RWPE2 (cell line): ENCODE measurements around the gene PRKCH.
A peak's percentile ranks its signal among the peaks of the same experiment; 100 is the strongest.

Experiments
- ATAC-seq: fragments of 200-7000 bp; cut with Tn5 transposase; 3 replicates; pipeline ENCODE4 v1.9.1; 2021; ENCODE audit warnings: low read depth
- DNase-seq: peaks from one replicate; pipeline ENCODE4 v3.0.0-alpha.2; 2020; ENCODE audit warnings: low spot score
- H3K27ac ChIP-seq: fragments of 450-650 bp; 2 replicates; pipeline ENCODE4 v1.5.1; 2017; ENCODE audit warnings: mild to moderate bottlenecking; ENCODE audit not compliant: poor library complexity, severe bottlenecking
- H3K27me3 ChIP-seq: fragments of 250-450 bp; sonication (Bioruptor Pico); 2 replicates; pipeline ENCODE4 v1.5.1; 2021; ENCODE audit warnings: mild to moderate bottlenecking, moderate library complexity; ENCODE audit not compliant: insufficient read depth, poor library complexity, severe bottlenecking
- H3K36me3 ChIP-seq: fragments of 250-450 bp; sonication (Bioruptor Pico); 2 replicates; pipeline ENCODE4 v1.5.1; 2020; ENCODE audit warnings: low read depth, mild to moderate bottlenecking, moderate library complexity
- H3K4me1 ChIP-seq: fragments of 250-450 bp; sonication (Bioruptor Pico); 2 replicates; pipeline ENCODE4 v1.5.1; 2021; ENCODE audit warnings: mild to moderate bottlenecking, moderate library complexity; ENCODE audit not compliant: insufficient read depth, poor library complexity, severe bottlenecking
- H3K4me3 ChIP-seq: fragments of 250-450 bp; sonication (Bioruptor Pico); 2 replicates; pipeline ENCODE4 v1.5.1; 2021; ENCODE audit warnings: mild to moderate bottlenecking, moderate library complexity; ENCODE audit not compliant: severe bottlenecking
- H3K9me3 ChIP-seq: fragments of 250-450 bp; sonication (Bioruptor Pico); 2 replicates; pipeline ENCODE4 v1.5.1; 2021; ENCODE audit warnings: mild to moderate bottlenecking, moderate library complexity; ENCODE audit not compliant: severe bottlenecking
- TF ChIP-seq, protein P1 (sequence below): fragments of 450-650 bp; IDR thresholded peaks from one replicate; pipeline ENCODE4 v1.5.1; 2017; ENCODE audit warnings: mild to moderate bottlenecking, moderate library complexity; ENCODE audit not compliant: poor library complexity, severe bottlenecking

Gene PRKCH

DNA sequence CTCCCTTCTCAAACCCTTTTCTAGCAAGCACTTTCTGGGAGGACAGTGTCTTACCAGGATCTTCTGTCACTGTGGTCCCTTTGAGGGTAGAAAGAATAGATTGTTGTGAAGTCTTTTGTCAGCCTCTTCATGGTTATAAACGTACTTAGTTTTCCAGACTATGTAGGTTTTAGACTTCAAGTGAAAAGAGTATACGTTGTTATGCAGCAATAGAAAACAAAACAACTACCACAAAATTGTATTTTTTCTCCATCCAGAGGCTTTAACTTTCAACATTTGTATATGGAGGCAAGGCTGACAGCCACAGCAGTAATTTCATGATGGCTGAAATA is 23.7 kb downstream of the PRKCH start:
- DNase-seq (no peak), ATAC-seq (no peak)
- H3K4me1 ChIP-seq = peaks cover 48% of the 10 kb centered on the region
- TF ChIP-seq, protein P1, sequence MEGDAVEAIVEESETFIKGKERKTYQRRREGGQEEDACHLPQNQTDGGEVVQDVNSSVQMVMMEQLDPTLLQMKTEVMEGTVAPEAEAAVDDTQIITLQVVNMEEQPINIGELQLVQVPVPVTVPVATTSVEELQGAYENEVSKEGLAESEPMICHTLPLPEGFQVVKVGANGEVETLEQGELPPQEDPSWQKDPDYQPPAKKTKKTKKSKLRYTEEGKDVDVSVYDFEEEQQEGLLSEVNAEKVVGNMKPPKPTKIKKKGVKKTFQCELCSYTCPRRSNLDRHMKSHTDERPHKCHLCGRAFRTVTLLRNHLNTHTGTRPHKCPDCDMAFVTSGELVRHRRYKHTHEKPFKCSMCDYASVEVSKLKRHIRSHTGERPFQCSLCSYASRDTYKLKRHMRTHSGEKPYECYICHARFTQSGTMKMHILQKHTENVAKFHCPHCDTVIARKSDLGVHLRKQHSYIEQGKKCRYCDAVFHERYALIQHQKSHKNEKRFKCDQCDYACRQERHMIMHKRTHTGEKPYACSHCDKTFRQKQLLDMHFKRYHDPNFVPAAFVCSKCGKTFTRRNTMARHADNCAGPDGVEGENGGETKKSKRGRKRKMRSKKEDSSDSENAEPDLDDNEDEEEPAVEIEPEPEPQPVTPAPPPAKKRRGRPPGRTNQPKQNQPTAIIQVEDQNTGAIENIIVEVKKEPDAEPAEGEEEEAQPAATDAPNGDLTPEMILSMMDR = no peak
- peak overlapping the region; percentile 74 for H3K27ac ChIP-seq
- no peak overlapping the region for H3K4me3 ChIP-seq
- H3K36me3 ChIP-seq = no peaks in the 10 kb centered on the region
- H3K27me3 ChIP-seq = no peaks in the 10 kb centered on the region
- no peaks in the 10 kb centered on the region for H3K9me3 ChIP-seq

DNA sequence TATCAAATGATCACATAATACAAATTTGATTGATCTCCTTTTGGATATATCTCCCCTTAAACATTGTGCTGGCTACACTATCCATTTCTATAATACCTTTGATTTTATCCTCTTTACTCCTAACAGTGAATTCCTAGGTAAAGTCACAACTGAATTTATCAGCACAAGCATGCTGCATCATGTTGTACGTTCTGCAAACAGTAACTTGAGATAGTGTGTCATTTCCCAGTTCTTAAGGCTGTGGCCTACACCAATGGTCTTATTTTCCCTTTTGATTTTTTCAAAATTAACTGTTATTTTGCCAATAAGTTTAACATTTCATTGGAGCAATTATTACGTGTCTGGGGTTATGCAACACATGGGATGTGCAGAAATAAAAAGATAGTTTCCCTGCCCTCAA is 24.8 kb downstream of the PRKCH start:
- TF ChIP-seq, protein P1 = no peak
- H3K4me1 ChIP-seq = peaks cover 43% of the 10 kb centered on the region
- H3K27ac ChIP-seq = peak overlapping the region; percentile 74
- no peaks in the 10 kb centered on the region for H3K9me3 ChIP-seq
- peak; percentile 87 for ATAC-seq
- no peak overlapping the region for H3K4me3 ChIP-seq
- no peaks in the 10 kb centered on the region for H3K36me3 ChIP-seq
- no peak for DNase-seq
- no peaks in the 10 kb centered on the region for H3K27me3 ChIP-seq

DNA sequence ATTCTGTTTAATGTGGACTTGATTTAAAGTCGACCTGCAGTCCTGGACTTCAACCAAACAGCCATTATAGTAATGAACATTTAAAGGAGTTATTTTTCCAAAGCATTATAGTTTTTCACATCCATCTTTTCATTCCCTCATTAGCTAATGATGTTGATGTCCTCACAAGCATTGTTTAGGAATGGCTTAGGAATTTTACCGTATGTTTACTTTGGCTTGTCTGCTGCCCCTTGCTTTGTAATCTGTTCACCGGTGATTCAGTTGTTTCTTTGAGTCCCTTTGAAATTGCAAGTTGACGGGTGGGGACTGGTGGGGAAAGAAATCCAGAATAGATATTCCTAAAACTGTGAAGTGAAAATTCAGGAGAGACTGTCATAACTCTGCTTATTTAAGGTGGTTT is 25.4 kb downstream of the PRKCH start:
- no peak overlapping the region for H3K4me3 ChIP-seq
- no peaks in the 10 kb centered on the region for H3K36me3 ChIP-seq
- DNase-seq (no peak), ATAC-seq (peak; percentile 73)
- H3K27ac ChIP-seq = peak overlapping the region; percentile 74
- peaks cover 43% of the 10 kb centered on the region for H3K4me1 ChIP-seq
- H3K9me3 ChIP-seq = no peaks in the 10 kb centered on the region
- no peaks in the 10 kb centered on the region for H3K27me3 ChIP-seq
- TF ChIP-seq, protein P1 = no peak

DNA sequence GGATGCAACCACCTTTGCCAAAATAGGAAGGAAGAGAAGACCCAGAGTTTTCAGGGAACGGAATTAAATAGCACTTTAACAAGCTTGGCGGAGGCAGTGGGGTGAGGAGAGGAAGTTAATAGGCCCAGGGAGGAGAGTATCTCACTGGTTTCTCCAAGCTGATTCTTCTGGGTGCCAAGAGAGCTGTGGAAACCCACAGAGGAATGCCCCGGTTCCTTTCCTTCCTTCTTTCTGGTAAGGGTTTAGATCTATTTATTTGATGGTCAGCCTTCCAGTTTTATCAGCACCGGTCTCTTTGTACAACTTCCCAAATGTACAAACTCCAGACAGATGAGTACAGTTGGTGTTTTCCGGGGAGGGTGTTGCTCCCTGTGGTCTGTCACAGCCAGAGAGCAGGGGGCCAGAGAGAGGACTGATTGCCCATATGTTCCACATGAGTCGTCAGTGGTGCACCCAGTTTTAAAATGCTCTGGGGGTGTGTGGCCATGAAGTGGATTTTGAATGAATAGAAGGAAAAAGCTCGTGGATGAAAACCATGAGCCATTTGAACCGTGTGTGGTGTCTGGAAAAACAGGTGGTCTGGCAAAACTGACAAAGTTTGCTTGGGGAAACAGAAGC is 26.6 kb downstream of the PRKCH start:
- no peak for ATAC-seq
- no peak for DNase-seq
- H3K4me3 ChIP-seq = no peak overlapping the region
- peak overlapping the region; percentile 74 for H3K27ac ChIP-seq
- no peaks in the 10 kb centered on the region for H3K9me3 ChIP-seq
- TF ChIP-seq, protein P1 = no peak
- no peaks in the 10 kb centered on the region for H3K27me3 ChIP-seq
- peaks cover 41% of the 10 kb centered on the region for H3K4me1 ChIP-seq
- H3K36me3 ChIP-seq = no peaks in the 10 kb centered on the region

DNA sequence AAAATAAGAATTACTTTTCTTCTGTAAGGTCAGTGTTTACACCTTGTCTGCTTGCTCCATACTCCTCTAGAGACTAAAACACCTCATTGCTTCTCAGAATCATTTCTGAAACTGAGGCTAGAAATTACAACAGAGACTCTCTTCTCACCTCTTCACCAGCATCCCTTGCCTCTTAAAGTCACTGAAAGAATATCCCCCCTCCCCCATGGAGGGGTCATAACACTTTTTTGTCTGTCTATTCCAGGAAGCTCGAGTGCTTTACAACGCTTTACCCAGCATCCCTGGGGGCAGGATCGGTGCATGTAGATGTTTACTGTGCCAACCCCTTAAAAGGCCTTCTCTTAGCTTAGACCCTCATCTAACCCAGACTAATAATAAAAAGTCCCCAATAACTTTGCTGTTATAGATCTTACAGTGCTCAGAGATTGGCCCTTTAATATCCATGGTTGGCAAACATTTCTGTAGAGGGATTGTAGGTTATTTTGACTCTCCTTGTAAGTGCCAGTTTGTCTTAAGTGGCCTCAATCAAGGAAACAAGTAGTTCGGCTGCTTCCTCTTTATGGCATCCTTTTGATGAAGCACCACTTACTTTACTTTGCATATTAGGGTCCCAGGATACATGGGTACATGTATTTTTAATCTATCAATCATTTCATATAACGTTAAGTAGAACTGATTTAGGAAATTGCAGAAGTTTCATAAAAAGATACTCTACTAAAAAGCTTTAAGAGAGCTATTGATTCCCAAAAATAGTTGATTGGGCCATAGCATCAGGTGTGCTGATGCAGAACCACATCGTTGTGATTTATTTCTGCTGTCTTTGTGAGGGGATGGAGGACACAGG is 29.3 kb downstream of the PRKCH start:
- Histone ChIP-seq H3K9me3 (no peaks in the 10 kb centered on the region), H3K4me3 (no peak overlapping the region), H3K27ac (no peak overlapping the region), H3K27me3 (no peaks in the 10 kb centered on the region), H3K4me1 (peaks cover 30% of the 10 kb centered on the region), H3K36me3 (no peaks in the 10 kb centered on the region)
- DNase-seq = no peak
- ATAC-seq = no peak
- TF ChIP-seq, protein P1 = no peak
